ENCODE measurements around the gene LHPP.

Gene LHPP

GRCh38 chr10:124602121-124602561, 140.5 kb downstream of the LHPP start:
- DNase-seq (ENCODE audit: low spot score) = no peak
- no peak overlapping the region for H3K4me3 ChIP-seq (ENCODE audit: low read length in 2 of 2)
- no peak overlapping the region for H3K4me2 ChIP-seq (ENCODE audit: insufficient read depth, low read length, poor library complexity, severe bottlenecking)
- no peaks in the 10 kb centered on the region for H3K36me3 ChIP-seq (replicated peaks in 1 of 2; ENCODE audit: control insufficient read depth in 2 of 2, insufficient read depth in 2 of 2, low read length in 2 of 2)
- H2AK5ac ChIP-seq (ENCODE audit: low read depth, low read length) = peak overlapping the region; percentile 32
- H3K9ac ChIP-seq (ENCODE audit: low read depth, low read length, poor library complexity) = no peak overlapping the region
- H3K9me3 ChIP-seq (replicated peaks in 1 of 2; ENCODE audit: control insufficient read depth in 2 of 2, insufficient read depth in 1 of 2, low read depth in 1 of 2, low read length in 2 of 2) = no peaks in the 10 kb centered on the region
- no peak overlapping the region for H3K4ac ChIP-seq (ENCODE audit: low read length)
- peak overlapping the region; percentile 59 for H3K18ac ChIP-seq (ENCODE audit: low read length)
- H3K4me1 ChIP-seq (ENCODE audit: control insufficient read depth in 2 of 2, insufficient read depth in 1 of 2, low read depth in 1 of 2, low read length in 2 of 2) = peaks cover 14 to 16% of the 10 kb centered on the region in 2 donors
- no CpG with 5 or more reads among the region's 12 CpGs for WGBS, 2 donors (ENCODE audit: extremely low coverage in 2 of 2, insufficient read length in 2 of 2, insufficient replicate concordance in 1 of 2)
- H2BK120ac ChIP-seq (ENCODE audit: low read depth, low read length) = no peak overlapping the region
- H4K91ac ChIP-seq (ENCODE audit: low read depth, low read length, poor library complexity) = no peak overlapping the region
- no peaks in the 10 kb centered on the region for H3K27me3 ChIP-seq (ENCODE audit: control insufficient read depth in 3 of 3, insufficient read depth in 3 of 3, low read depth in 1 of 3, low read length in 3 of 3)
- no peak overlapping the region for H3K23ac ChIP-seq (ENCODE audit: low read depth, low read length, poor library complexity)
- H3K27ac ChIP-seq (replicated peaks; ENCODE audit: low read length) = no peak overlapping the region
- H4K8ac ChIP-seq (ENCODE audit: low read depth, low read length) = no peak overlapping the region
- no peak overlapping the region for H2BK12ac ChIP-seq (ENCODE audit: low read length)
- no peak overlapping the region for H2BK5ac ChIP-seq (ENCODE audit: low read length)
- H2AFZ ChIP-seq (ENCODE audit: low read length) = no peak overlapping the region
- H2BK15ac ChIP-seq (ENCODE audit: low read length) = no peak overlapping the region
- H3K14ac ChIP-seq (ENCODE audit: low read length) = peak overlapping the region; percentile 4
- H3K79me1 ChIP-seq (ENCODE audit: low read depth, low read length) = peaks cover 7% of the 10 kb centered on the region

- H3K27me3 ChIP-seq (ENCODE audit: control insufficient read depth in 3 of 3, insufficient read depth in 3 of 3, low read depth in 1 of 3, low read length in 3 of 3) = no peaks in the 10 kb centered on the region
- DNase-seq (ENCODE audit: low spot score) = no peak
- no peaks in the 10 kb centered on the region for H3K36me3 ChIP-seq (replicated peaks in 1 of 2; ENCODE audit: control insufficient read depth in 2 of 2, insufficient read depth in 2 of 2, low read length in 2 of 2)
- no peak overlapping the region for H3K27ac ChIP-seq (replicated peaks; ENCODE audit: low read length)
- H3K9me3 ChIP-seq (replicated peaks in 1 of 2; ENCODE audit: control insufficient read depth in 2 of 2, insufficient read depth in 1 of 2, low read depth in 1 of 2, low read length in 2 of 2) = no peaks in the 10 kb centered on the region
- H3K4ac ChIP-seq (ENCODE audit: low read length) = peak overlapping the region; percentile 95
- H3K4me2 ChIP-seq (ENCODE audit: insufficient read depth, low read length, poor library complexity, severe bottlenecking) = no peak overlapping the region
- peak overlapping the region; percentile 73 for H3K23ac ChIP-seq (ENCODE audit: low read depth, low read length, poor library complexity)
- no peak overlapping the region for H3K4me3 ChIP-seq (ENCODE audit: low read length in 2 of 2)
- H2AK5ac ChIP-seq (ENCODE audit: low read depth, low read length) = peak overlapping the region; percentile 66
- H3K79me1 ChIP-seq (ENCODE audit: low read depth, low read length) = peaks cover 4% of the 10 kb centered on the region
- no peak overlapping the region for H2BK15ac ChIP-seq (ENCODE audit: low read length)
- peak overlapping the region; percentile 87 for H2BK5ac ChIP-seq (ENCODE audit: low read length)
- H3K14ac ChIP-seq (ENCODE audit: low read length) = peak overlapping the region; percentile 38
- H2AFZ ChIP-seq (ENCODE audit: low read length) = no peak overlapping the region
- no peak overlapping the region for H4K91ac ChIP-seq (ENCODE audit: low read depth, low read length, poor library complexity)
- WGBS, 2 donors (ENCODE audit: extremely low coverage in 2 of 2, insufficient read length in 2 of 2, insufficient replicate concordance in 1 of 2) = no CpG with 5 or more reads among the region's 12 CpGs
- peak overlapping the region; percentile 85 for H3K18ac ChIP-seq (ENCODE audit: low read length)
- H4K8ac ChIP-seq (ENCODE audit: low read depth, low read length) = peak overlapping the region; percentile 17
- no peak overlapping the region for H3K9ac ChIP-seq (ENCODE audit: low read depth, low read length, poor library complexity)
- no peak overlapping the region for H2BK120ac ChIP-seq (ENCODE audit: low read depth, low read length)
- H3K4me1 ChIP-seq (ENCODE audit: control insufficient read depth in 2 of 2, insufficient read depth in 1 of 2, low read depth in 1 of 2, low read length in 2 of 2) = peaks cover 16% of the 10 kb centered on the region in 2 donors
- H2BK12ac ChIP-seq (ENCODE audit: low read length) = peak overlapping the region; percentile 58
Measured at GRCh38 chr10:124602646-124603365, 141.2 kb downstream of the LHPP start.

DNA sequence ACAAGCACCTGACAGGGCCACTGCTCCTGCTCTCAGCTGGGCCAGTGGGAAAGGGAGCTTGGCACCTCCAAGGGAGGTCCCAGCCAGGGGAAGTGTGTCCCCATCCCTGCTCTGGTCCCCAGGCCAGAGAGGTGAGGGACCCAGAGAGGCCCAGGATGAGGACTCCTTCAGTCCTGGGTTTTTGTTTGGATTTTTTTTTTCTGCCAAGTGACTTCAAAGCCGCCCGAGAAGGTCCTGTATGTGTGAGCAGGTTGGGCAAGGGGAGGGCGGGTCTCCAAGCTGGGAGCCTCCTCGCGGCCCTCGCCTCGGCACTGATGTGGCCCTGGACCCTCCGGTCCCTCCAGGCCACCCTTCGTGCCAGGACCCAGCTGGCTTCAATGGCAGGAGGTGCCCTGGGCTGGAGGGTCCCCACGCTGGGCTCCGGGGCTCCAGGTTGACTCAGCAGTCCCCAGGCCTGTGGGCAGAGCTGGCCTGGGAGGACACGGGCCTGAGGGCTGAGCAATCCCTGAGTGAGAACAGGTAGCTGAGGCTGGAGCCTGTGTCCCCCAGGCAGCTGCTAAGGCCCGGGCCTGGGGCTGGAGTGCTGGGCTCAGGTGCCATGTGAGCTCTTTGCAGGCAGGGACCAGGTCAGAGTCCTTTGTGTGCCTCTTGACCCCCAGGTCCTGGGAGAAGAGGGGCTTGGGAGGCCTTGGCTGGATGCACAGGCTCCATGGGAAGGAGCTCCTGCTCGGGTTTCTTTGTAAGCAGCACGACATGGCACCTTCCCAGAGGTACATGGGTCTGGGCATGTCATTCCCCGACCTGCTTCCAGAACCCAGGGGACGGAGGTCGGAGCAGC, 142.0 kb downstream of the LHPP start:
- peak overlapping the region; percentile 92 for H3K18ac ChIP-seq (ENCODE audit: low read length)
- peak overlapping the region; percentile 92 for H4K8ac ChIP-seq (ENCODE audit: low read depth, low read length)
- peak overlapping the region; percentile 95 for H2AK5ac ChIP-seq (ENCODE audit: low read depth, low read length)
- no peaks in the 10 kb centered on the region for H3K27me3 ChIP-seq (ENCODE audit: control insufficient read depth in 3 of 3, insufficient read depth in 3 of 3, low read depth in 1 of 3, low read length in 3 of 3)
- no peak overlapping the region for H3K27ac ChIP-seq (replicated peaks; ENCODE audit: low read length)
- no peak overlapping the region for H3K4me3 ChIP-seq (ENCODE audit: low read length in 2 of 2)
- H3K4me1 ChIP-seq (ENCODE audit: control insufficient read depth in 2 of 2, insufficient read depth in 1 of 2, low read depth in 1 of 2, low read length in 2 of 2) = peaks cover 16% of the 10 kb centered on the region in 2 donors
- peak overlapping the region; percentile 60 for H3K9ac ChIP-seq (ENCODE audit: low read depth, low read length, poor library complexity)
- no peak overlapping the region for H2BK120ac ChIP-seq (ENCODE audit: low read depth, low read length)
- peak overlapping the region; percentile 27 for H2BK15ac ChIP-seq (ENCODE audit: low read length)
- peak overlapping the region; percentile 19 for H4K91ac ChIP-seq (ENCODE audit: low read depth, low read length, poor library complexity)
- peak overlapping the region; percentile 87 for H2BK5ac ChIP-seq (ENCODE audit: low read length)
- H3K23ac ChIP-seq (ENCODE audit: low read depth, low read length, poor library complexity) = peak overlapping the region; percentile 73
- no peaks in the 10 kb centered on the region for H3K36me3 ChIP-seq (replicated peaks in 1 of 2; ENCODE audit: control insufficient read depth in 2 of 2, insufficient read depth in 2 of 2, low read length in 2 of 2)
- H2AFZ ChIP-seq (ENCODE audit: low read length) = no peak overlapping the region
- H3K4me2 ChIP-seq (ENCODE audit: insufficient read depth, low read length, poor library complexity, severe bottlenecking) = no peak overlapping the region
- H2BK12ac ChIP-seq (ENCODE audit: low read length) = peak overlapping the region; percentile 87
- peak overlapping the region; percentile 95 for H3K4ac ChIP-seq (ENCODE audit: low read length)
- H3K9me3 ChIP-seq (replicated peaks in 1 of 2; ENCODE audit: control insufficient read depth in 2 of 2, insufficient read depth in 1 of 2, low read depth in 1 of 2, low read length in 2 of 2) = no peaks in the 10 kb centered on the region
- H3K79me1 ChIP-seq (ENCODE audit: low read depth, low read length) = peaks cover 4% of the 10 kb centered on the region
- no peak for DNase-seq (ENCODE audit: low spot score)
- peak overlapping the region; percentile 97 for H3K14ac ChIP-seq (ENCODE audit: low read length)
- WGBS, 2 donors (ENCODE audit: extremely low coverage in 2 of 2, insufficient read length in 2 of 2, insufficient replicate concordance in 1 of 2) = no CpG with 5 or more reads among the region's 18 CpGs

Data from neuronal stem cell (in vitro differentiated cells).